T-helper 2 cell treated with Interferon-gamma antibody and Interleukin-4, amounts not matched to agents 5 μg/mL and 100 μg/mL, for 36 hours (primary cell): ENCODE data around the gene GRIP2.

Experiments
- DNase-seq: peaks from one replicate; pipeline ENCODE4 v3.0.0; 2021; ENCODE audit warnings: low spot score
- H3K27ac Mint-ChIP-seq: one replicate; pipeline ENCODE4 v1.8.0; 2021; ENCODE audit warnings: mild to moderate bottlenecking, mixed read lengths
- H3K27me3 Mint-ChIP-seq: one replicate; pipeline ENCODE4 v1.8.0; 2021; ENCODE audit warnings: low read depth, mixed read lengths
- H3K36me3 Mint-ChIP-seq: one replicate; pipeline ENCODE4 v1.8.0; 2021; ENCODE audit warnings: low read depth, mixed read lengths
- H3K4me1 Mint-ChIP-seq: one replicate; pipeline ENCODE4 v1.8.0; 2021; ENCODE audit warnings: low read depth, mixed read lengths
- H3K4me3 Mint-ChIP-seq: one replicate; pipeline ENCODE4 v1.8.0; 2022; ENCODE audit warnings: mild to moderate bottlenecking, moderate library complexity, mixed read lengths
- H3K9me3 Mint-ChIP-seq: one replicate; pipeline ENCODE4 v1.8.0; 2021; ENCODE audit warnings: mixed read lengths

Gene GRIP2

DNA sequence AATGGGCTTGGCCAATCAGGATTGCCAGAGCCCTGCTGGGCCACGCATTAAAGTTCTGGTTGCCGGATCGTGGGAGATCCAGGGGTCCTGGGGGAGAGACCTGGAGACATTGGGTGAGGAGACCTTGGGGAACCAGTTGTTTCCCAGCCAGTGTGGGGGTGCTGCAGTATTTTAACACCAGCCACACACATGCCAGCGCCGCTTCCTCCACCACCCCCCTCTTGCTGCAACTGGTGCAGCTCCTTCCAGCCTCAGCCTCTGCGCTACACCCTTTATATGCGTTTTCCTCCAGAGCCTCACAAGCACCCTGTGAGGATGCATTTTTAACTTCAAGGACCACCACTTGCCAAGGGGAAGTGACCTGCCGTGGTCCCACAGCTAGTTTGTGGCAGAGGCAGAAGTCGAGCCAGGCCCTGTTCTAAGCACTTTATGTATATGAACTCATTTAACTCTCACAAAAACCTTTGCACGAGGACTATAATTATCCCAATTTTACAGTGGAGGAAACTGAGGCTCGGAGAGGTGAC lies 29.4 kb upstream of the GRIP2 start:
- H3K27ac Mint-ChIP-seq = no peak overlapping the region
- DNase-seq = no peak

DNA sequence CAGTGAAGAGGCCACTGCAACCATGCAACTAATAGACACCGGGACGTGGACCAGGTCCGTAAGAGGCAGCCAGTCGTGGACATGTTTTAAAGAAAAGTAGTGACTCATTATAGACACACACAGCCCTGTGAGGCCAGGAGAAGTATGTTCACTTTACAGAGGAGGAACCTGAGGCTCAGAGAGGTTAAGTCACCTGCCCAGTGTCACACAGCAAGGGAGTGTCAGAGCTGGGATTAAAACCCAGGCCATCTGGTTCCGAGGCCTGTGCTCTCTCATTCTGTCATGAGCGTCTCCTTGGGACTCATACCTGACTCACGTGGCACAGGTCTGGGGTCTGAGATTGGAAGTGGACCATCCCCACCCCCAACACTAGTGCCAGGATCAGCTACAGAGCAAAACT lies 28.1 kb upstream of the GRIP2 start:
- Mint-ChIP-seq H3K36me3 (no peaks in the 10 kb centered on the region), H3K27me3 (no peaks in the 10 kb centered on the region), H3K4me1 (no peaks in the 10 kb centered on the region), H3K9me3 (no peaks in the 10 kb centered on the region), H3K27ac (no peak overlapping the region), H3K4me3 (no peak overlapping the region)
- DNase-seq = no peak

More for the DNA sequence above, 29.4 kb upstream of the GRIP2 start:
- no peaks in the 10 kb centered on the region for H3K9me3 Mint-ChIP-seq
- H3K27me3 Mint-ChIP-seq = no peaks in the 10 kb centered on the region
- H3K4me3 Mint-ChIP-seq = no peak overlapping the region
- H3K36me3 Mint-ChIP-seq = no peaks in the 10 kb centered on the region
- no peaks in the 10 kb centered on the region for H3K4me1 Mint-ChIP-seq

DNA sequence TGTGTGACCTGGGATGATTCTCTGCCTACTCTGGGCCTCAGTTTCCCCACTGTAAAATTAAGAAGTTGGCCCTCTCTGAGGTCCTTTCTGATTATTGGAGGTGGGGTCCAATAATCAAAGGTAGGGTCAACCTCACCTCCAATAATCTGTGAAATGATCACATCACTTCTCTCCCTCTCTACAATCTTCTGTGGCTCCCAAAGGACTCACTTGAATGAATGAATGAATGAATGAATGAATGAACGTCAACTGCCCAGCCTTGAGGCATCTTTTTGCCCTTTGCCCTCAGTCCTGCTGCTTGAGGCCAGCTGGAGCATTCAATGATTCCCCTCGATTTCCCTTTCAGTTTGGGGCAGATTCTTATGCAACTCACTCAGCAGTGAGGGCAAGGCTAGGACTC lies 26.7 kb upstream of the GRIP2 start:
- DNase-seq = no peak
- H3K4me1 Mint-ChIP-seq = no peaks in the 10 kb centered on the region
- H3K4me3 Mint-ChIP-seq = no peak overlapping the region
- H3K27ac Mint-ChIP-seq = no peak overlapping the region
- no peaks in the 10 kb centered on the region for H3K36me3 Mint-ChIP-seq
- no peaks in the 10 kb centered on the region for H3K9me3 Mint-ChIP-seq
- peaks cover 9% of the 10 kb centered on the region for H3K27me3 Mint-ChIP-seq

DNA sequence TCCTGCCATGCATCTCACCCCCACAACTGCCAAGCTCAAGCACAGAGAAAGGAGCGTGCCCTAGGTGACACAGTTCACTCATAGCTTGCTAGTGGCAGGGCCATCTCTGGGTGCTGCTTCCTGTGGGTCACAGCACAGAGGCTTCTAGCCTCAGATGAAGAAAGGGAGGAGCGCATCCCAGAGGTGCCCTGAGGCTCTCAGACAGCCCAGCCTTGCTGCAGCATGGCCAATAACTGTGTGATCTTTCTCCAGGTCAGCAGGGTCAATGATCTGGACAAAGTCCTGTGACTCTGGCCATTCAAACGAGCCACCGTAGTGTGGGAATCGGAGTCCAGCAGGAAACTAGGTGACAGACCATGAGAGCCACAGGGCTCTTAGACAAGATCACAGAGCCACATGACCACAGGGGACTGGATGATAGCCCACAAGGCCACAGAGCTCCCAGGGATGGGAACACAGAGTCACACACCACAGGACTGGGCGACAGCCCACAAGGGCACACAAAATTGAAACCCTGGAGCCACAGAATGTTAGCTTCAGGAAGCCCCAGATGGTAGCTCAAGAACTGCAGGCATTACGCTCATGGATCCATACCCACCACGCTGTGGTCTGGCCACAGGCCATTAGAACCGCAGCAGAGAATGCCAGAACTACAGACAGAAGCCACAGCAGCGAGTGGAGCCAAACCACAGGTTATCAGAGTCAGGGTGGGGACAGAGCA lies 25.9 kb upstream of the GRIP2 start:
- H3K4me1 Mint-ChIP-seq = no peaks in the 10 kb centered on the region
- no peak overlapping the region for H3K27ac Mint-ChIP-seq
- no peak for DNase-seq
- peaks cover 12% of the 10 kb centered on the region for H3K27me3 Mint-ChIP-seq
- H3K4me3 Mint-ChIP-seq = no peak overlapping the region
- no peaks in the 10 kb centered on the region for H3K9me3 Mint-ChIP-seq
- no peaks in the 10 kb centered on the region for H3K36me3 Mint-ChIP-seq

DNA sequence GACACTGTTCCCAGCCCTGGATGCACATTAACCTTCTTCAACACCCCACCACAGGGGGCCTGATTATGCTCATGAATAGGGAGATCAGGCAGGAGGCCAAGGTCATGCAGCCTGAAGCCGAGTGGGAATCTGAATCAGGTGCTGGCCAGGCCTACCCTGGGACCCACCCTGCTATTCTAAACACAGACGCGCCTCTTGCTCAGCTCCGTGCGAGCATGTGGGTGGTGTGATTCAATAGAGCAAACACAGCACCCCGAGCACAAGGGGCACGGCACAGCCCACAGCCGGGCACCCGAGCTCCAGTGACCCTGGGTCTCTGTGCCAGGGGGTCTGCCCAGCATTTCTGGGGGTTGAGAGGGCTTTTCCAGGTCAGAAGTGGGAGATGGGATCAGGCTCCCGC lies 24.6 kb upstream of the GRIP2 start:
- Mint-ChIP-seq H3K4me1 (no peaks in the 10 kb centered on the region), H3K27ac (no peak overlapping the region), H3K36me3 (no peaks in the 10 kb centered on the region), H3K27me3 (peaks cover 12% of the 10 kb centered on the region), H3K9me3 (no peaks in the 10 kb centered on the region), H3K4me3 (no peak overlapping the region)
- no peak for DNase-seq

DNA sequence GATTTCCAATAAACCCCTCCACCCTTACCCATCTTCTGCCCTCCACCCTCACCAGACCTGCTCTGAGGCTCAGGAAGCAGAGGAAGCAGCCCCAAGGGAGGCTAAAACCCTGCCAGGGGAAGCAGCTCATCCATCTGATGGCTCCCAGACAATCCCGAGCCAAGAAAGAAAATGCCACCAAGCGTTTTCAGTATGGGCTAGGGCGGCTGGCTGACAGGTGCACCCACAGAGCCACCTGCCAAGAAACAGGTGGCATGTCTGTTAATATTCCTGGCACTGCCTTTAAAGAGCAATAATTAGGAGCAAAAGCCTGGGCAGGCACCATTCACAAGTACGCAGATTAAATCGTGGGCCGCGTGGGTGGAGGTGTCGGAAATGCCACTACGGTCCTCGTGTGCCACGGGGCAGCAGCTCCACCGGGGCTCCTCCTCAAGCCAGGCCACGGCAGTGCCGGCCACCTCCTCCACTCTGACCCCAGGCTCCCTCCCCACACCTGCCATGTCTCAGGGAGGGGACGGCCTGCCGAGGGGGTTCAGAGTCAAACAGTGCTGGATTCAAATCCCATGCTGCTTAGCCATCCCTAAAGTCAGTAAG lies 23.9 kb upstream of the GRIP2 start:
- no peaks in the 10 kb centered on the region for H3K4me1 Mint-ChIP-seq
- no peaks in the 10 kb centered on the region for H3K36me3 Mint-ChIP-seq
- no peaks in the 10 kb centered on the region for H3K9me3 Mint-ChIP-seq

DNA sequence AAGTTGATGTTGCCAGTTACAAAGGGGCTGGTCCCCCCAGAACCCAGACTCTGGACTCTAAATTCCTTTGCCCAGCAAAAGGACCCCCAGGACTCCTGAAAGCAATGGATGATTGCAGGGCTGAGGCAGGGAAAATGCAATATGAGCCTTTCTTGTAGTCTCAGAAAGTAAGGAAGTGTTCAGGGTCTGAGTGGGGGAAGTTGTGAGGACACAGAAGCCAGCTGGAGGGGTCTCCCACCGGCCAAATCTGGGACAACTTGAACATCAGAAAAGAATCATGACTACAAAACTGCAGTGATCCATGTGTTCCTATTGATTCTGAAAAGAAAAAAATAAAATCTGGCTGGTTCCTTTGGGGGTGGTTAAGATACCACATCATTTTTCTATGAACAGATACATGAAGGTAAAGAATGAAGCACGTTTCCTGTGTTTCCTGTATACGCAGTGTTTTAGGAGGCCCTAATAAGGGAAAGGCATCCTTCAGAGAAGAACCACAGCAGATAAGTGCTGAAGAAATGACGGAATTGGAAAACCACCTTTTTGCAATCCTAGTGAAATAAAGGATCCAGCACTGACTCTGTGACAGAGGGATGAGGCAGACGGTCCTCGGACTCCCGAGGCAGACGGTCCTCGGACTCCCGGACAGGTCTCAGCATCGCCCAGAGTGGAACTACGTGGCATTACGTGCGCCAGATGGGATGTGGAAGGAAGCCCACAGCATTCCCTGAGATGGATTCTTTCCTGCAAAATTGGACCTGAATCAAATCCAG lies 22.2 kb upstream of the GRIP2 start:
- H3K4me1 Mint-ChIP-seq = no peaks in the 10 kb centered on the region
- H3K9me3 Mint-ChIP-seq = no peaks in the 10 kb centered on the region
- H3K36me3 Mint-ChIP-seq = no peaks in the 10 kb centered on the region
- peaks cover 12% of the 10 kb centered on the region for H3K27me3 Mint-ChIP-seq
- H3K4me3 Mint-ChIP-seq = no peak overlapping the region
- no peak for DNase-seq
- no peak overlapping the region for H3K27ac Mint-ChIP-seq

More for the DNA sequence above, 23.9 kb upstream of the GRIP2 start:
- Mint-ChIP-seq H3K27ac (no peak overlapping the region), H3K4me3 (no peak overlapping the region), H3K27me3 (peaks cover 12% of the 10 kb centered on the region)
- no peak for DNase-seq

DNA sequence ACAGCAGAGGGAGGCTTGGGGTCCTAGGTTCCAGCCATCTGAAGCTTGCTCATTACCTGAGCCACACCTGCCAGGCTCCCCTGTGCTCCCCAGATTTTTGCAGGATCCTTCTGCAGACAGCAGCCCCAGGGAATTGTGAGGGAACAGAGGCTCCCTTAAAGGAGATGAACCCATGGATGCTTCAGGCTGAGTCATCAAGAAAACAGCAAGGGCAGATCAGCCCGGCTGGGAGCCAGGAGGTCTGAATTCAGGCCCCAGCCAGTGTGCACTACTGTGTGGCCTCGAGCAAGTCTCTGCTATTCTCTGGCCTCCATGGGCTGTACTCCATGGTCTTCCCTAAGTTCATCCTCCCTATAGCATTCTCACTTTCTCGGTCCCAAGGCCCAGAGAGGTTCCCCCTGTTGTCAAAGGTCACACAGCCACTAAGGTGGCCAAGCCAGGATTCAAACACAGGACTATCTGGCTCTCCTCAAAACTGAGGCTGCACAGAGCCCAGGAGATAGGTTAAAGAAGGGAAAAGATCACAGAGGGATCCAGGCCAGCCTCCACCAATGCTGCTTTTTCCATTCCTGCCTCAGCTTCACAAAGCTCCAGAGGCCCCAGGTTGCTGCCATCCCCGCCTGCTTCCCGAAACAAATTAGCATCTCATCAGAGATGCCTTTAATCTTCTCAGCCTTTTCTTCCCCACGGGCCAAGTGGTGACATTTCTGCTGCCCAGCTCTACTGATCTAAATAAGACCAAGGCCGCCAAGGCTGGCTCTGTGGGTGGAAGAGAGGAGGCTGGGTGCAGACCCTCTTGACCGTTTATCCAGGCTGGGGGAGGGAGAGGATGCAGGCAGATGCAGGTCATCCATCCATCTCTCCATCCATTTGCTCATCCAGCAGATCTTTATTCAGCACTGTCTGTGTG lies 21.2 kb upstream of the GRIP2 start:
- Mint-ChIP-seq H3K9me3 (no peaks in the 10 kb centered on the region), H3K4me3 (no peak overlapping the region), H3K27ac (no peak overlapping the region), H3K4me1 (peaks cover under 1% of the 10 kb centered on the region), H3K27me3 (peaks cover 16% of the 10 kb centered on the region), H3K36me3 (no peaks in the 10 kb centered on the region)
- no peak for DNase-seq

DNA sequence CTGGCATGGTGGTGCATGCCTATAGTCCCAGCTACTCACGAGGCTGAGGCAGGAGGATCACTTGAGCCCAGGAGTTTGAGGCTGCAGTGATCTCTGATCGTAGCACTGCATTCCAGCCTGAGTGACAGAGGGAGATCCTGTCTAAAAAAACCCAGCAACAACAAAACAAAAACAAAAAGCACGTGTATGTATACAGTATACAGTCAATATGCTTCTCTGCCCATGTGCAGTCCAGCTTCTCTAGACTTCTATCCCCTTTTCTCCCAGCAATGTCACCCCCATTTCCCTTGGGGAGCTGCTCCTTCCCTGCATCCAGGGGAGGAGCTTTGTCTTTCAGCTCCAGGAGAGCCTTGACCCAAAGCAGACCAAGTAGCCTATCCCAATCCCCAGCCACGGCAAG lies 20.0 kb upstream of the GRIP2 start:
- H3K27me3 Mint-ChIP-seq = peaks cover 25% of the 10 kb centered on the region
- H3K4me3 Mint-ChIP-seq = no peak overlapping the region
- no peaks in the 10 kb centered on the region for H3K9me3 Mint-ChIP-seq
- no peak overlapping the region for H3K27ac Mint-ChIP-seq
- no peak for DNase-seq
- H3K4me1 Mint-ChIP-seq = peaks cover 4% of the 10 kb centered on the region
- H3K36me3 Mint-ChIP-seq = no peaks in the 10 kb centered on the region

DNA sequence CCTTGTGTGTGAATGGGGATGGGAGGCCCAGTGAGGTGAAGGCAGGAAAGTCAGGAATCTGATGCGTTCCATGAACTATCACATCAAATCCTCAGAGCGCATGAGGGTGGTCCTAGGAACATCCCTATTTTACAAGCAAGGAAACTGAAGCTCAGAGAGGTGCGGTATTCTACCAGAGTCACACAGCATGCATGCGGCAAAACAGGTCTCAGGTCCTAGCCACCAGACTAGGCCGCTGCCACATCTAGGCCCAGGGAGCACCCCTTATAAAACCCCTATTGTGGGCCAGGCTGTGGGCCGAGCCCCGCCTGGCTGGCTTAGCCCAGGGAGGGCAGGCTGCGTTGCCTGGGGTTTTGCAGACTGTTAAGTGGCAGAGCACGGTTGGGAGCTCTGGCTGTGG lies 17.9 kb upstream of the GRIP2 start:
- peaks cover 32% of the 10 kb centered on the region for H3K27me3 Mint-ChIP-seq
- no peaks in the 10 kb centered on the region for H3K36me3 Mint-ChIP-seq
- H3K9me3 Mint-ChIP-seq = no peaks in the 10 kb centered on the region
- no peak for DNase-seq
- H3K4me1 Mint-ChIP-seq = peaks cover 4% of the 10 kb centered on the region
- no peak overlapping the region for H3K4me3 Mint-ChIP-seq
- H3K27ac Mint-ChIP-seq = no peak overlapping the region

DNA sequence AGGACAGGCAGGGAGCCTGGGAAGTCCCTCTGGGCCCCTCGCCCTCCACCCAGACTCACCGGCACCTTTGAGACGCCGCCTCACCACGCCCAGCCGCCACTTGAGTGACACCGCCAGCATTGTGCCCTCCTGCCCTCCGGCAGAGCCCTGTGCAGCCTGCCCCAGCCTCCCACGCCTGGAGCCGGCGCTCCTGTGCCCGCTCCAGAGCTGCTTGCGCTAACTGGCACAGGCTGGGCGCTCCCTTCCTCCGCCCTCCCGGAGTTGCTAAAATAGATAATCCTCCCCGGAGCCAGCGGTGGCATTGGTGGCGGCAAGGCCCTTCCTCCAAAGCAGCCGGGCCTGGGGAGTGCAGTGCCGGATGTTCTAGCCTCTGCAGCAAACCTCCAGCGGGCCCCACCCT lies 15.7 kb upstream of the GRIP2 start:
- Mint-ChIP-seq H3K27ac (no peak overlapping the region), H3K9me3 (no peaks in the 10 kb centered on the region), H3K4me1 (peaks cover 4% of the 10 kb centered on the region), H3K4me3 (peak overlapping the region; percentile 36), H3K36me3 (no peaks in the 10 kb centered on the region), H3K27me3 (peaks cover 21% of the 10 kb centered on the region)
- no peak for DNase-seq

DNA sequence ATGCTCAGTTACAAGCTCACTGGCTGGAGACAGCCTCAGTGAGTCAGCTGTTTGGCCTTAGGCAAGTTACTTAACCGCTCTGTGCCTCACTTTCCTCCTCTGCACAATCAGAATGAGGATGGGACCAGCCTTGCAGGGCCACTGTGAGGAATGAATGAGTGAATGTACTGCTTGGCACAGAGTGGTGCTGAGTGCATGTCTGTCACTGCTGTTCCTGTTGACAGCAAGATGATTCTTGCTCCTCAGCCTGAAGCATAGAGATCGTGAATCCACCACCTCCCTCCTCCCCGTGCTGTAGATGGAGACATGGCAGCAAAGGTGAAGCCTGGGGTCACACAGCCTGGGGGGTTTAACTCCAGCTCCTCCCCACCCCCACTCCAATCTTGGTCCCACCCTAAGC lies 14.6 kb upstream of the GRIP2 start:
- DNase-seq = no peak
- no peaks in the 10 kb centered on the region for H3K36me3 Mint-ChIP-seq
- H3K9me3 Mint-ChIP-seq = no peaks in the 10 kb centered on the region
- H3K4me3 Mint-ChIP-seq = no peak overlapping the region
- peaks cover 21% of the 10 kb centered on the region for H3K27me3 Mint-ChIP-seq
- H3K27ac Mint-ChIP-seq = no peak overlapping the region
- peaks cover 4% of the 10 kb centered on the region for H3K4me1 Mint-ChIP-seq

DNA sequence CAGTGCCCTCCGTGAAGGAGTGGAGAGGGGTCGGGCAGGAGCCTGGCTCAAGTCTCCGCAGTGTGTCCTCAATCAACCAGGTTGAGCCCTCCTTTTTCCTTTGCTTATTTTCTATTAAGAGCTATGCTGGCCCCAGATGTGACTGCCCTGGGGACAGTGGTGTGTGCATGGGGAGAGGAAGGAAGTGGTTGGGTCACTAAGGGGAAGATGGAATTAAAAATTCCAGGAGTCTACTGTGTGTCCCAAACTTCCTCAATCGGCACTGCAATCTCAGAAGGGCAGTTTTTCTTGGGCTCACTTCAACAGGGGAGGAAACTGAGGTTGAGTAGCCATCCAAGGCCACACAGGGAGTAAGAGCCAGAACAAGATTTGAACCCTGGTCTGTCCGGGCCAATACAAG lies 13.7 kb upstream of the GRIP2 start:
- no peak overlapping the region for H3K4me3 Mint-ChIP-seq
- H3K4me1 Mint-ChIP-seq = peaks cover 4% of the 10 kb centered on the region
- H3K27ac Mint-ChIP-seq = no peak overlapping the region
- H3K9me3 Mint-ChIP-seq = no peaks in the 10 kb centered on the region
- H3K36me3 Mint-ChIP-seq = no peaks in the 10 kb centered on the region
- DNase-seq = no peak
- peaks cover 21% of the 10 kb centered on the region for H3K27me3 Mint-ChIP-seq
